HG02571 (cell line): Measurements from ENCODE around the gene RGS9BP.
"Not testable (repeated sequence)": the region's sequence is repeated elsewhere in the genome, so short reads cannot be mapped to it uniquely, and the experiment has no call there.

Source experiments
- ATAC-seq: cut with Tn5 transposase; IDR thresholded peaks from one replicate; pipeline ENCODE4 v1.9.1; 2021; ENCODE audit warnings: mild to moderate bottlenecking, moderate library complexity; ENCODE audit not compliant: unreplicated experiment

Gene RGS9BP

GRCh38 chr19:32675720-32676185 lies at the start of gene RGS9BP:
Gene RGS9BP (plus strand): TSS chr19:32675848. CDS start chr19:32676264, 416 bp downstream.
- no peak for ATAC-seq

GRCh38 chr19:32626969-32627368 lies 48.7 kb upstream of the RGS9BP start:
- ATAC-seq, result no peak

GRCh38 chr19:32627714-32628270 lies 47.9 kb upstream of the RGS9BP start:
- ATAC-seq, result no peak

GRCh38 chr19:32630338-32630737 lies 45.3 kb upstream of the RGS9BP start:
- no peak for ATAC-seq

- ATAC-seq, result no peak
These were observed 44.3 kb upstream of the RGS9BP start for GRCh38 chr19:32631381-32631780.

GRCh38 chr19:32637480-32637879 lies 38.2 kb upstream of the RGS9BP start:
- no peak for ATAC-seq

- no peak for ATAC-seq
These were observed 37.0 kb upstream of the RGS9BP start for GRCh38 chr19:32638625-32639024.

- ATAC-seq, result no peak
These were observed 32.9 kb upstream of the RGS9BP start for GRCh38 chr19:32642771-32643170.

- ATAC-seq, result no peak
These were observed 29.1 kb upstream of the RGS9BP start for GRCh38 chr19:32646556-32646955.

GRCh38 chr19:32647361-32647760 lies 28.3 kb upstream of the RGS9BP start:
- ATAC-seq, result no peak

GRCh38 chr19:32649751-32650150 lies 25.9 kb upstream of the RGS9BP start:
- ATAC-seq, result no peak

- ATAC-seq, result no peak
These were observed 25.0 kb upstream of the RGS9BP start for GRCh38 chr19:32650671-32651070.

- no peak for ATAC-seq
These were observed 23.9 kb upstream of the RGS9BP start for GRCh38 chr19:32651729-32652140.

- not testable (repeated sequence) for ATAC-seq
These were observed 23.3 kb upstream of the RGS9BP start for GRCh38 chr19:32652331-32652730.

GRCh38 chr19:32652894-32653598 lies 22.6 kb upstream of the RGS9BP start:
- ATAC-seq, result no peak

- ATAC-seq, result no peak
These were observed 22.1 kb upstream of the RGS9BP start for GRCh38 chr19:32653599-32653915.

GRCh38 chr19:32656379-32656778 lies 19.3 kb upstream of the RGS9BP start:
- ATAC-seq, result not testable (repeated sequence)

- no peak for ATAC-seq
These were observed 17.6 kb upstream of the RGS9BP start for GRCh38 chr19:32658075-32658474.

- no peak for ATAC-seq
These were observed 17.1 kb upstream of the RGS9BP start for GRCh38 chr19:32658527-32658926.

- ATAC-seq, result no peak
These were observed 14.3 kb upstream of the RGS9BP start for GRCh38 chr19:32661318-32661717.

GRCh38 chr19:32662186-32662585 lies 13.5 kb upstream of the RGS9BP start:
- ATAC-seq, result no peak

- no peak for ATAC-seq
These were observed 9.6 kb upstream of the RGS9BP start for GRCh38 chr19:32666084-32666483.

GRCh38 chr19:32669310-32669709 lies 6.3 kb upstream of the RGS9BP start:
- no peak for ATAC-seq
